Pancreas (tissue), 10 donors: Measurements from ENCODE around the gene ALDH1L2. TPM values are rescaled to one million over a fixed set of nuclear protein-coding genes. Genes with fewer than 3 reads are reported as not detected.

ENCODE experiments used
- ATAC-seq, 4 donors: fragments of 200-7000 bp; cut with Tn5 transposase; one replicate each; pipeline versions ENCODE4 v1.8.0 to v1.9.1; 2020; ENCODE audit warnings: mild to moderate bottlenecking in 4 of 4, moderate library complexity in 4 of 4
- DNase-seq, 6 donors: peaks; one replicate each; pipeline ENCODE4 v3.0.0-alpha.2; 2020
- FAIRE-seq: peaks from 2 replicates; lab custom pipeline; 2012; peaks lifted over from hg19 to GRCh38; lab: Jason Lieb, UNC
- H3K27ac ChIP-seq, 4 donors: fragments of 200-600 bp; sonication (generic); 1 replicate in 3 of 4; 2 replicates in 1 of 4; pipeline versions ENCODE4 v1.5.0 to v1.8.0; 2020
- H3K27me3 ChIP-seq, 4 donors: fragments of 200-600 bp; one replicate each; pipeline ENCODE4 v1.8.0; 2021
- H3K36me3 ChIP-seq, 3 donors: fragments of 200-600 bp; sonication (generic) in 1 of 3; one replicate each; pipeline versions ENCODE4 v1.5.0 to v1.8.0; 2020 to 2021
- H3K4me1 ChIP-seq, 3 donors: fragments of 200-600 bp; one replicate each; pipeline ENCODE4 v1.8.0; 2021
- H3K4me3 ChIP-seq, 4 donors: fragments of 200-600 bp; sonication (generic) in 2 of 4; one replicate each; pipeline versions ENCODE4 v1.5.0 to v1.8.0; 2020 to 2021
- H3K9me3 ChIP-seq, 4 donors: fragments of 200-600 bp; one replicate each; pipeline ENCODE4 v1.8.0; 2021
- CTCF ChIP-seq, 4 donors: fragments of 200-600 bp; sonication (generic) in 3 of 4; IDR thresholded peaks; one replicate each; pipeline versions ENCODE4 v1.5.0 to v1.8.0; 2021; ENCODE audit warnings: antibody characterized with exemption in 4 of 4
- WGBS, 2 donors: extraction: QIAGEN DNeasy Blood & Tissue Kit; methylation state at CpG; one replicate each; pipeline ENCODE4 v1.1.7; 2013; 5-methylcytosine and 5-hydroxymethylcytosine counted together
- intact Hi-C, 3 donors: fragments of 100-400 bp; cut with DNase I; formaldehyde crosslinking; loops; one replicate each; pipeline versions ENCODE4 v1.11.1 to v1.14.2; 2022
- polyA plus RNA-seq, 2 donors: library from polyadenylated mRNA; stranded (reverse); fragments of 200-250 nt; gene quantifications; one replicate each; pipeline ENCODE4 v1.2.3, GENCODE V29; 2013
- total RNA-seq, 6 donors: library from RNA; stranded (reverse); fragmentation: NEBNext Ultra II Directional in 4 of 6; extraction: Animal tissue kit (Norgen Biotek cat#: 25700) in 4 of 6; gene quantifications; one replicate each; pipeline versions ENCODE4 v1.2.1 to v1.2.4, GENCODE V29; 2021 to 2023
- donor health status: healthy with polysubstance abuse.
- donor health status: DM: no; HTN: no; CAD: no; lungs with moderate emphysema.
- donor health status: DM: no; HTN: no; CAD: no.
- donor health status: control.
- donor health status: control.
- donor health status: Bipolar disorder and iron deficiency.
- donor health status: DM: yes; HTN: yes; CAD: no.
- donor health status: DM: no; HTN: no; CAD: no.
- donor health status: DM: no; HTN: no; CAD: no.
- donor health status: DM: yes; HTN: yes; CAD: no.

ALDH1L2 gene
- total and polyA plus RNA-seq, 8 donors = 6.0 to 90.9 (median 33.1) TPM

GRCh38 chr12:105072888-105073488 lies 11.3 kb downstream of the ALDH1L2 start:
- H3K27me3 ChIP-seq = no peaks in the 10 kb centered on the region
- H3K9me3 ChIP-seq = no peaks in the 10 kb centered on the region
- no peak for TF ChIP-seq CTCF (IDR thresholded peaks at IDR 0.05)
- WGBS, 2 donors = 64 to 70% methylated on average over 5 to 6 of the region's 6 CpGs
- intact Hi-C loops = no loop called here
- DNase-seq (no peak), FAIRE-seq (no peak), ATAC-seq (peak in 1 of 4 donors; percentile 29)
- peaks cover 0 to 6% (median 0%) of the 10 kb centered on the region in 3 donors for H3K4me1 ChIP-seq
- H3K27ac ChIP-seq = no peak overlapping the region
- H3K36me3 ChIP-seq = peaks cover 0 to 15% (median 0%) of the 10 kb centered on the region in 3 donors
- no peak overlapping the region for H3K4me3 ChIP-seq

- FAIRE-seq = no peak
- no peak for DNase-seq
- WGBS, 2 donors = 95 to 97% methylated on average over 3 of the region's 3 CpGs
- intact Hi-C loops = no loop called here
- Histone ChIP-seq H3K4me3 (no peak overlapping the region), H3K36me3 (peaks cover 0 to 15% (median 0%) of the 10 kb centered on the region in 3 donors), H3K9me3 (no peaks in the 10 kb centered on the region), H3K27me3 (no peaks in the 10 kb centered on the region), H3K4me1 (peaks cover 0 to under 1% (median 0%) of the 10 kb centered on the region in 3 donors), H3K27ac (no peak overlapping the region)
- no peak for ATAC-seq
- no peak for TF ChIP-seq CTCF (IDR thresholded peaks at IDR 0.05)
These were observed 12.3 kb downstream of the ALDH1L2 start for GRCh38 chr12:105071981-105072380.

- WGBS, 2 donors = 63 to 74% methylated on average over 4 of the region's 4 CpGs
- H3K4me3 ChIP-seq = no peak overlapping the region
- no peaks in the 10 kb centered on the region for H3K4me1 ChIP-seq
- no peaks in the 10 kb centered on the region for H3K27me3 ChIP-seq
- no peaks in the 10 kb centered on the region for H3K9me3 ChIP-seq
- no peak for FAIRE-seq
- no peak for ATAC-seq
- intact Hi-C loops = no loop called here
- no peak for DNase-seq
- TF ChIP-seq CTCF (IDR thresholded peaks at IDR 0.05) = no peak
- H3K27ac ChIP-seq = no peak overlapping the region
- H3K36me3 ChIP-seq = peaks cover 0 to 32% (median 7%) of the 10 kb centered on the region in 3 donors
These were observed 14.1 kb downstream of the ALDH1L2 start for GRCh38 chr12:105069936-105070702.

GRCh38 chr12:105067511-105068031 lies 16.7 kb downstream of the ALDH1L2 start:
- H3K9me3 ChIP-seq = no peaks in the 10 kb centered on the region
- TF ChIP-seq CTCF (IDR thresholded peaks at IDR 0.05) = no peak
- FAIRE-seq (no peak), ATAC-seq (no peak), DNase-seq (no peak)
- H3K4me1 ChIP-seq = no peaks in the 10 kb centered on the region
- H3K36me3 ChIP-seq = peaks cover 0 to 42% (median 7%) of the 10 kb centered on the region in 3 donors
- WGBS, 2 donors = 75 to 78% methylated on average over 6 of the region's 6 CpGs
- H3K4me3 ChIP-seq = no peak overlapping the region
- intact Hi-C loops = no loop called here
- no peaks in the 10 kb centered on the region for H3K27me3 ChIP-seq
- H3K27ac ChIP-seq = no peak overlapping the region
